HepG2 (cell line): ENCODE data around the gene YIPF4. TPM values are rescaled to one million over a fixed set of nuclear protein-coding genes. Genes with fewer than 3 reads are reported as not detected.

ENCODE experiments used
- CEBPB ChIP-seq: IDR thresholded peaks from 2 replicates; pipeline ENCODE4 v1.6.1; 2011; ENCODE audit warnings: low read depth, low read length, improper control_type of control experiment, borderline replicate concordance
- ETV5 ChIP-seq: IDR thresholded peaks from 2 replicates; pipeline ENCODE4 v1.6.1; 2018; ENCODE audit warnings: missing biosample characterization, missing genetic modification reagents, inconsistent platforms, borderline replicate concordance
- FOSL1 ChIP-seq: sonication (generic); formaldehyde crosslinking; IDR thresholded peaks from 2 replicates; pipeline ENCODE4 v1.9.0; 2021; ENCODE audit warnings: missing genetic modification reagents, borderline replicate concordance
- FOXO1 ChIP-seq: sonication (generic); formaldehyde crosslinking; IDR thresholded peaks from 2 replicates; pipeline ENCODE4 v1.4.0; 2020; ENCODE audit warnings: missing genetic modification reagents
- GATAD1 ChIP-seq: IDR thresholded peaks from 2 replicates; pipeline ENCODE4 v1.6.1; 2016; ENCODE audit warnings: missing genetic modification reagents, missing compliant biosample characterization
- KLF9 ChIP-seq: IDR thresholded peaks from 2 replicates; pipeline ENCODE4 v1.6.1; 2016; ENCODE audit warnings: low read depth
- MIER3 ChIP-seq: IDR thresholded peaks from 2 replicates; pipeline ENCODE4 v1.6.1; 2016; ENCODE audit warnings: missing compliant biosample characterization, borderline replicate concordance
- RORA ChIP-seq: sonication (generic); formaldehyde crosslinking; IDR thresholded peaks from 2 replicates; pipeline ENCODE4 v1.5.0; 2020; ENCODE audit warnings: mild to moderate bottlenecking, missing genetic modification reagents, moderate library complexity
- THAP11 ChIP-seq: IDR thresholded peaks from 2 replicates; pipeline ENCODE4 v1.6.1; 2016; ENCODE audit warnings: missing biosample characterization, missing genetic modification reagents
- TOPORS ChIP-seq: sonication (generic); formaldehyde crosslinking; IDR thresholded peaks from 2 replicates; pipeline ENCODE4 v1.8.0; 2023; ENCODE audit warnings: mild to moderate bottlenecking, missing genetic modification reagents
- ZNF292 ChIP-seq: sonication (generic); formaldehyde crosslinking; IDR thresholded peaks from 2 replicates; pipeline ENCODE4 v1.8.1; 2022; ENCODE audit warnings: mild to moderate bottlenecking, low read depth, missing genetic modification reagents, borderline replicate concordance
- ZNF619 ChIP-seq: sonication (generic); formaldehyde crosslinking; IDR thresholded peaks from 2 replicates; pipeline ENCODE4 v1.4.0; 2020; ENCODE audit warnings: mild to moderate bottlenecking, missing genetic modification reagents
- ZNF75D ChIP-seq: sonication (generic); formaldehyde crosslinking; IDR thresholded peaks from 2 replicates; pipeline ENCODE4 v1.8.1; 2023; ENCODE audit warnings: missing genetic modification reagents, mild to moderate bottlenecking, borderline replicate concordance
- ZSCAN22 ChIP-seq: sonication (generic); formaldehyde crosslinking; IDR thresholded peaks from 2 replicates; pipeline ENCODE4 v1.4.0; 2020; ENCODE audit warnings: mild to moderate bottlenecking, missing genetic modification reagents
- polyA plus RNA-seq, 8 experiments: library from polyadenylated mRNA; depleted of rRNA in 3 of 8; stranded (reverse) in 7 of 8; unstranded in 1 of 8; fragments of >200 nt; fragmentation: Illumina TruSeq in 4 of 8; extraction: Trizol in 4 of 8; gene quantifications; 2 replicates each; pipeline versions ENCODE4 v1.2.1 to v1.2.3, GENCODE V29; 2011 to 2016; ENCODE audit warnings: low read depth in 4 of 8, missing spikeins in 1 of 8, mixed read lengths in 1 of 8; ENCODE audit not compliant: insufficient read depth in 1 of 8
- total RNA-seq, 5 experiments: library from RNA; depleted of rRNA; stranded (reverse); fragments of >200 nt; fragmentation: Illumina TruSeq; extraction: Trizol; gene quantifications; 2 replicates each; pipeline ENCODE4 v1.2.3, GENCODE V29; 2016; ENCODE audit warnings: low read depth in 1 of 5
- TF ChIP-seq, protein P1 (sequence below): sonication (generic); formaldehyde crosslinking; IDR thresholded peaks from 2 replicates; pipeline ENCODE4 v1.5.0; 2020; ENCODE audit warnings: mild to moderate bottlenecking, missing genetic modification reagents, moderate library complexity
- TF ChIP-seq, protein P2 (sequence below): fragments of 450-650 bp; IDR thresholded peaks from 2 replicates; pipeline ENCODE4 v1.6.1; 2017; ENCODE audit warnings: mild to moderate bottlenecking
- TF ChIP-seq, protein P3 (sequence below): IDR thresholded peaks from 2 replicates; pipeline ENCODE4 v1.4.0; 2020; ENCODE audit warnings: mild to moderate bottlenecking, missing genetic modification reagents
- TF ChIP-seq, protein P4 (sequence below): sonication (generic); formaldehyde crosslinking; IDR thresholded peaks from 2 replicates; pipeline ENCODE4 v1.5.0; 2020; ENCODE audit warnings: missing genetic modification reagents, mild to moderate bottlenecking, borderline replicate concordance

YIPF4 gene
- total and polyA plus RNA-seq, 2 of the 13 experiments (the other 11 are each of a cell fraction or from before 2014, with no cell fraction given): 19.0 to 43.9 TPM

DNA sequence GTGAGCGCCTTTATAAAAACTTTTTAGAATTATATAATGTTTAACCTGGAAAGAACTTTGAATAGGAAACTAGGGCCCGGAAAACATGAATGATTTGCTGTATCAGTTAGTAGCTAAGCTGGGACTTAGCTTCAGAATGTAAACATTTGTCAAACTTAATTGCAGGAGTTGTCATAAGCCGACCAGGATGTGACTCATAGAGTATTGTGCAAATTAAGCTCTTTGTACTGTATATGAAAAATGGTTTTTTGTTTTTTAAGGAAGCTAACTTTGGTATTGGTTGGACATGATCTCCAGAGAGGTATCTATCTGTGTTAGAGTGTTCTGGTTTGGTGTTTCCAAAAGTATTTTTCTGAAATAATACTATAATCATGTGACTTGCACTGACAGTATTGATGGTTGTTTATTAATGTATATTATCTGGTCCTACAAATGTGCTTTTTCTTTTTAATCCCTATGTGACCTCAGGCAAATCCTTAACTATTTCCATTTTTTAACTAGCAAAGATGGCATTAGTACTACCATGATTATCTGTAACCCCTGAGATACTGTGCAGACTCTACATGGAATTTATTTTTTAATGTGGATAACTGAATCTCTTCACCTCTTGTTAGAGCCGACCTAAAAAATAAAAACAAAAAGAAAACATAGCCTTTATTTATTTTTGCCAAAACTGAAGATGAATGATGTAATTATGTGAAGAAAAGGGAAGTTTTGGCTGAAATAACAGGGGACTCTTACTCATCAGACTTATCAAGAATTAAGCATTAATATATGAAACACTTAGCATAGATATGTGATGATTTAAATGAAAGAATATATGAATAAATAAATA, 11.7 kb downstream of the YIPF4 start (continued):
- TF ChIP-seq, protein P1, sequence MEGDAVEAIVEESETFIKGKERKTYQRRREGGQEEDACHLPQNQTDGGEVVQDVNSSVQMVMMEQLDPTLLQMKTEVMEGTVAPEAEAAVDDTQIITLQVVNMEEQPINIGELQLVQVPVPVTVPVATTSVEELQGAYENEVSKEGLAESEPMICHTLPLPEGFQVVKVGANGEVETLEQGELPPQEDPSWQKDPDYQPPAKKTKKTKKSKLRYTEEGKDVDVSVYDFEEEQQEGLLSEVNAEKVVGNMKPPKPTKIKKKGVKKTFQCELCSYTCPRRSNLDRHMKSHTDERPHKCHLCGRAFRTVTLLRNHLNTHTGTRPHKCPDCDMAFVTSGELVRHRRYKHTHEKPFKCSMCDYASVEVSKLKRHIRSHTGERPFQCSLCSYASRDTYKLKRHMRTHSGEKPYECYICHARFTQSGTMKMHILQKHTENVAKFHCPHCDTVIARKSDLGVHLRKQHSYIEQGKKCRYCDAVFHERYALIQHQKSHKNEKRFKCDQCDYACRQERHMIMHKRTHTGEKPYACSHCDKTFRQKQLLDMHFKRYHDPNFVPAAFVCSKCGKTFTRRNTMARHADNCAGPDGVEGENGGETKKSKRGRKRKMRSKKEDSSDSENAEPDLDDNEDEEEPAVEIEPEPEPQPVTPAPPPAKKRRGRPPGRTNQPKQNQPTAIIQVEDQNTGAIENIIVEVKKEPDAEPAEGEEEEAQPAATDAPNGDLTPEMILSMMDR (CRISPR knock-in tag): no peak
- TF ChIP-seq RORA (CRISPR knock-in tag) (no peak), ZNF292 (CRISPR knock-in tag) (no peak), MIER3 (CRISPR knock-in tag) (peak; percentile 37; the same call in 1 of the 2 replicates), KLF9 (CRISPR knock-in tag) (no peak), GATAD1 (CRISPR knock-in tag) (no peak), TOPORS (no peak), FOSL1 (CRISPR knock-in tag) (peak; percentile 94), FOXO1 (peak; percentile 55; the same call in 1 of the 2 replicates), CEBPB (peak; percentile 77), ZNF619 (no peak), ETV5 (CRISPR knock-in tag) (peak; percentile 96), ZNF75D (CRISPR knock-in tag) (no peak), THAP11 (peak; percentile 69; the same call in 1 of the 2 replicates), ZSCAN22 (CRISPR knock-in tag) (no peak)
- TF ChIP-seq, protein P2, sequence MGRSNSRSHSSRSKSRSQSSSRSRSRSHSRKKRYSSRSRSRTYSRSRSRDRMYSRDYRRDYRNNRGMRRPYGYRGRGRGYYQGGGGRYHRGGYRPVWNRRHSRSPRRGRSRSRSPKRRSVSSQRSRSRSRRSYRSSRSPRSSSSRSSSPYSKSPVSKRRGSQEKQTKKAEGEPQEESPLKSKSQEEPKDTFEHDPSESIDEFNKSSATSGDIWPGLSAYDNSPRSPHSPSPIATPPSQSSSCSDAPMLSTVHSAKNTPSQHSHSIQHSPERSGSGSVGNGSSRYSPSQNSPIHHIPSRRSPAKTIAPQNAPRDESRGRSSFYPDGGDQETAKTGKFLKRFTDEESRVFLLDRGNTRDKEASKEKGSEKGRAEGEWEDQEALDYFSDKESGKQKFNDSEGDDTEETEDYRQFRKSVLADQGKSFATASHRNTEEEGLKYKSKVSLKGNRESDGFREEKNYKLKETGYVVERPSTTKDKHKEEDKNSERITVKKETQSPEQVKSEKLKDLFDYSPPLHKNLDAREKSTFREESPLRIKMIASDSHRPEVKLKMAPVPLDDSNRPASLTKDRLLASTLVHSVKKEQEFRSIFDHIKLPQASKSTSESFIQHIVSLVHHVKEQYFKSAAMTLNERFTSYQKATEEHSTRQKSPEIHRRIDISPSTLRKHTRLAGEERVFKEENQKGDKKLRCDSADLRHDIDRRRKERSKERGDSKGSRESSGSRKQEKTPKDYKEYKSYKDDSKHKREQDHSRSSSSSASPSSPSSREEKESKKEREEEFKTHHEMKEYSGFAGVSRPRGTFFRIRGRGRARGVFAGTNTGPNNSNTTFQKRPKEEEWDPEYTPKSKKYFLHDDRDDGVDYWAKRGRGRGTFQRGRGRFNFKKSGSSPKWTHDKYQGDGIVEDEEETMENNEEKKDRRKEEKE: no peak
- TF ChIP-seq, protein P3, sequence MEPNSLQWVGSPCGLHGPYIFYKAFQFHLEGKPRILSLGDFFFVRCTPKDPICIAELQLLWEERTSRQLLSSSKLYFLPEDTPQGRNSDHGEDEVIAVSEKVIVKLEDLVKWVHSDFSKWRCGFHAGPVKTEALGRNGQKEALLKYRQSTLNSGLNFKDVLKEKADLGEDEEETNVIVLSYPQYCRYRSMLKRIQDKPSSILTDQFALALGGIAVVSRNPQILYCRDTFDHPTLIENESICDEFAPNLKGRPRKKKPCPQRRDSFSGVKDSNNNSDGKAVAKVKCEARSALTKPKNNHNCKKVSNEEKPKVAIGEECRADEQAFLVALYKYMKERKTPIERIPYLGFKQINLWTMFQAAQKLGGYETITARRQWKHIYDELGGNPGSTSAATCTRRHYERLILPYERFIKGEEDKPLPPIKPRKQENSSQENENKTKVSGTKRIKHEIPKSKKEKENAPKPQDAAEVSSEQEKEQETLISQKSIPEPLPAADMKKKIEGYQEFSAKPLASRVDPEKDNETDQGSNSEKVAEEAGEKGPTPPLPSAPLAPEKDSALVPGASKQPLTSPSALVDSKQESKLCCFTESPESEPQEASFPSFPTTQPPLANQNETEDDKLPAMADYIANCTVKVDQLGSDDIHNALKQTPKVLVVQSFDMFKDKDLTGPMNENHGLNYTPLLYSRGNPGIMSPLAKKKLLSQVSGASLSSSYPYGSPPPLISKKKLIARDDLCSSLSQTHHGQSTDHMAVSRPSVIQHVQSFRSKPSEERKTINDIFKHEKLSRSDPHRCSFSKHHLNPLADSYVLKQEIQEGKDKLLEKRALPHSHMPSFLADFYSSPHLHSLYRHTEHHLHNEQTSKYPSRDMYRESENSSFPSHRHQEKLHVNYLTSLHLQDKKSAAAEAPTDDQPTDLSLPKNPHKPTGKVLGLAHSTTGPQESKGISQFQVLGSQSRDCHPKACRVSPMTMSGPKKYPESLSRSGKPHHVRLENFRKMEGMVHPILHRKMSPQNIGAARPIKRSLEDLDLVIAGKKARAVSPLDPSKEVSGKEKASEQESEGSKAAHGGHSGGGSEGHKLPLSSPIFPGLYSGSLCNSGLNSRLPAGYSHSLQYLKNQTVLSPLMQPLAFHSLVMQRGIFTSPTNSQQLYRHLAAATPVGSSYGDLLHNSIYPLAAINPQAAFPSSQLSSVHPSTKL (CRISPR knock-in tag): peak; percentile 90
- TF ChIP-seq, protein P4, sequence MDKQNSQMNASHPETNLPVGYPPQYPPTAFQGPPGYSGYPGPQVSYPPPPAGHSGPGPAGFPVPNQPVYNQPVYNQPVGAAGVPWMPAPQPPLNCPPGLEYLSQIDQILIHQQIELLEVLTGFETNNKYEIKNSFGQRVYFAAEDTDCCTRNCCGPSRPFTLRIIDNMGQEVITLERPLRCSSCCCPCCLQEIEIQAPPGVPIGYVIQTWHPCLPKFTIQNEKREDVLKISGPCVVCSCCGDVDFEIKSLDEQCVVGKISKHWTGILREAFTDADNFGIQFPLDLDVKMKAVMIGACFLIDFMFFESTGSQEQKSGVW (CRISPR knock-in tag): no peak
